ENCODE data around the gene HHAT. TPM values are rescaled to one million over a fixed set of nuclear protein-coding genes. Genes with fewer than 3 reads are reported as not detected.

Gene HHAT
- total and polyA plus RNA-seq, 9 of the 15 experiments (the other 6 are each of a cell fraction or from before 2014, with no cell fraction given): 0.07 to 0.16 (median 0.13) TPM; not detected in 1

DNA sequence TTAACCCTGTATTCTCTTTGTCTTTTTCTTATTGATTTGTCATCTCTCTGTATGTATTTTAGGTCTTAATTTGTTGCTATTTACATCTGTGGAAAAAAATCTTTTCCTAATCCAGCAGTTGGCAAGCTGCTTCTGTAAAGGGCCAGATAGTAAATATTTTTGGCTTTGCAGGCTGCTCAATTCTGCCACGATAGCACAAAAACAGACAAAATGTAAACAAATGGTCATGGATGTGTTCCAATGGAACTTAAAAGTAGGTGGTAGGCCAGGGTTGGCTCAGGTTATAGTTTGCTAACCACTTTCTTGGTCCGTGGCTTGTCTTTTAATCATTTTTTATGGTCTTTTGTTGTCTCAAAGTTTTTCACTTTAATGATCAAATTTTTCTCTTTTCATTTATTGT is 371.8 kb downstream of the HHAT start:
- no peaks in the 10 kb centered on the region for H3K27me3 ChIP-seq (ENCODE audit: control insufficient read depth in 2 of 2, insufficient read depth in 2 of 2, low read length in 2 of 2)
- CTCF ChIA-PET (ENCODE audit: low intra/inter-chr PET ratio): no interaction called here
- no peak overlapping the region for H3K27ac ChIP-seq (ENCODE audit: extremely low read depth, low read depth, low read length)
- POLR2A ChIA-PET: no interaction called here
- WGBS (ENCODE audit: insufficient coverage, low coverage, missing lambda C conversion rate): 0% methylated on average over 2 of the region's 2 CpGs
- no peak for FAIRE-seq
- H3K9me1 ChIP-seq (ENCODE audit: control insufficient read depth, insufficient read depth, low read length): no peaks in the 10 kb centered on the region
- 0 out of 2 replicates have a peak, but pooled peaks cover 2% of the 10 kb centered on the region for H4K20me1 ChIP-seq (replicated peaks; ENCODE audit: control insufficient read depth, insufficient read depth, low read length)
- ATAC-seq: no peak
- no peaks in the 10 kb centered on the region for H3K9me3 ChIP-seq (replicated peaks; ENCODE audit: control insufficient read depth, insufficient read depth, low read depth, low read length)
- intact Hi-C loops (cut with micrococcal nuclease) (no loop called here), in situ Hi-C loops (cut with MboI) (no loop called here)
- H3K4me2 ChIP-seq (ENCODE audit: insufficient read depth, low read length): no peak overlapping the region
- TF ChIP-seq, protein P1, sequence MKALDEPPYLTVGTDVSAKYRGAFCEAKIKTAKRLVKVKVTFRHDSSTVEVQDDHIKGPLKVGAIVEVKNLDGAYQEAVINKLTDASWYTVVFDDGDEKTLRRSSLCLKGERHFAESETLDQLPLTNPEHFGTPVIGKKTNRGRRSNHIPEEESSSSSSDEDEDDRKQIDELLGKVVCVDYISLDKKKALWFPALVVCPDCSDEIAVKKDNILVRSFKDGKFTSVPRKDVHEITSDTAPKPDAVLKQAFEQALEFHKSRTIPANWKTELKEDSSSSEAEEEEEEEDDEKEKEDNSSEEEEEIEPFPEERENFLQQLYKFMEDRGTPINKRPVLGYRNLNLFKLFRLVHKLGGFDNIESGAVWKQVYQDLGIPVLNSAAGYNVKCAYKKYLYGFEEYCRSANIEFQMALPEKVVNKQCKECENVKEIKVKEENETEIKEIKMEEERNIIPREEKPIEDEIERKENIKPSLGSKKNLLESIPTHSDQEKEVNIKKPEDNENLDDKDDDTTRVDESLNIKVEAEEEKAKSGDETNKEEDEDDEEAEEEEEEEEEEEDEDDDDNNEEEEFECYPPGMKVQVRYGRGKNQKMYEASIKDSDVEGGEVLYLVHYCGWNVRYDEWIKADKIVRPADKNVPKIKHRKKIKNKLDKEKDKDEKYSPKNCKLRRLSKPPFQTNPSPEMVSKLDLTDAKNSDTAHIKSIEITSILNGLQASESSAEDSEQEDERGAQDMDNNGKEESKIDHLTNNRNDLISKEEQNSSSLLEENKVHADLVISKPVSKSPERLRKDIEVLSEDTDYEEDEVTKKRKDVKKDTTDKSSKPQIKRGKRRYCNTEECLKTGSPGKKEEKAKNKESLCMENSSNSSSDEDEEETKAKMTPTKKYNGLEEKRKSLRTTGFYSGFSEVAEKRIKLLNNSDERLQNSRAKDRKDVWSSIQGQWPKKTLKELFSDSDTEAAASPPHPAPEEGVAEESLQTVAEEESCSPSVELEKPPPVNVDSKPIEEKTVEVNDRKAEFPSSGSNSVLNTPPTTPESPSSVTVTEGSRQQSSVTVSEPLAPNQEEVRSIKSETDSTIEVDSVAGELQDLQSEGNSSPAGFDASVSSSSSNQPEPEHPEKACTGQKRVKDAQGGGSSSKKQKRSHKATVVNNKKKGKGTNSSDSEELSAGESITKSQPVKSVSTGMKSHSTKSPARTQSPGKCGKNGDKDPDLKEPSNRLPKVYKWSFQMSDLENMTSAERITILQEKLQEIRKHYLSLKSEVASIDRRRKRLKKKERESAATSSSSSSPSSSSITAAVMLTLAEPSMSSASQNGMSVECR (CRISPR knock-in tag; IDR thresholded peaks at IDR 0.05): no peak
- TF ChIP-seq, protein P2, sequence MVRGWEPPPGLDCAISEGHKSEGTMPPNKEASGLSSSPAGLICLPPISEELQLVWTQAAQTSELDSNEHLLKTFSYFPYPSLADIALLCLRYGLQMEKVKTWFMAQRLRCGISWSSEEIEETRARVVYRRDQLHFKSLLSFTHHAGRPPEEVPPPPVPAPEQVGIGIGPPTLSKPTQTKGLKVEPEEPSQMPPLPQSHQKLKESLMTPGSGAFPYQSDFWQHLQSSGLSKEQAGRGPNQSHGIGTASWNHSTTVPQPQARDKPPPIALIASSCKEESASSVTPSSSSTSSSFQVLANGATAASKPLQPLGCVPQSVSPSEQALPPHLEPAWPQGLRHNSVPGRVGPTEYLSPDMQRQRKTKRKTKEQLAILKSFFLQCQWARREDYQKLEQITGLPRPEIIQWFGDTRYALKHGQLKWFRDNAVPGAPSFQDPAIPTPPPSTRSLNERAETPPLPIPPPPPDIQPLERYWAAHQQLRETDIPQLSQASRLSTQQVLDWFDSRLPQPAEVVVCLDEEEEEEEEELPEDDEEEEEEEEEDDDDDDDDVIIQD (CRISPR knock-in tag; IDR thresholded peaks at IDR 0.05): no peak
- no peak overlapping the region for H2AFZ ChIP-seq (ENCODE audit: low read depth, low read length)
- BruUV-seq (replicated peaks): no TSS peak
- no peak overlapping the region for H3K9ac ChIP-seq (ENCODE audit: insufficient read depth in 1 of 2, low read depth in 2 of 2, low read length in 2 of 2)
- no peak for DNase-seq (ENCODE audit: extremely low read depth in 1 of 4, low spot score in 3 of 4)
- H3K79me2 ChIP-seq (ENCODE audit: control insufficient read depth, insufficient read depth, low read length): no peaks in the 10 kb centered on the region
- no peaks in the 10 kb centered on the region for H3K36me3 ChIP-seq (ENCODE audit: control insufficient read depth, insufficient read depth, low read length)
- H3K4me3 ChIP-seq: no peak overlapping the region
- H3K4me1 ChIP-seq (replicated peaks in 1 of 2; ENCODE audit: control insufficient read depth in 2 of 2, insufficient read depth in 2 of 2, low read length in 2 of 2): no peaks in the 10 kb centered on the region
